Heart left ventricle (tissue), 13 donors: ENCODE results near the gene DCT.

Experiments
- POLR2A ChIP-seq, 2 donors: fragments of 450-650 bp; IDR thresholded peaks; one replicate each; pipeline ENCODE4 v1.6.1; 2017; ENCODE audit warnings: antibody characterized with exemption in 2 of 2, mild to moderate bottlenecking in 2 of 2, moderate library complexity in 2 of 2
- TF ChIP-seq, protein P1 (sequence below), 12 donors: fragments of 200-600 bp; sonication (generic) in 4 of 12; IDR thresholded peaks; one replicate each; pipeline versions ENCODE4 v1.5.0 to v1.8.0; 2018 to 2022; ENCODE audit warnings: antibody characterized with exemption in 12 of 12, mild to moderate bottlenecking in 5 of 12
- donor health status: ischemic (EF 13 %, LVEDD 7.1; RV severe dilation, severe dysfunction).
- donor health status: DM: no; HTN: yes; CAD: no.
- donor health status: DM: no; HTN: no; CAD: no.
- donor health status: ischemic (EF 25% LVEDD 6.9; RV normal size, moderate dysfunction).
- donor health status: ischemic (EF 25% LVEDD 5.7; RV mildly dilated, moderate dysfunction).
- donor health status: ischemic (EF 35%, LVEDD 5.7; RV mildly dilated, moderate dysfunction).
- donor health status: nonischemic (EF 11% LVEDD 7.7; RV severe dilation, severe dysfunction).
- donor health status: DM: yes; HTN: yes; CAD: no.
- donor health status: PGD.
- donor health status: ischemic (EF 29% LVEDD 5.4; RV normal size, mild dysfunction).
- donor health status: nonischemic (EF 23%, LVEDD 6.1; RV moderate dilation, normal function).

DNA sequence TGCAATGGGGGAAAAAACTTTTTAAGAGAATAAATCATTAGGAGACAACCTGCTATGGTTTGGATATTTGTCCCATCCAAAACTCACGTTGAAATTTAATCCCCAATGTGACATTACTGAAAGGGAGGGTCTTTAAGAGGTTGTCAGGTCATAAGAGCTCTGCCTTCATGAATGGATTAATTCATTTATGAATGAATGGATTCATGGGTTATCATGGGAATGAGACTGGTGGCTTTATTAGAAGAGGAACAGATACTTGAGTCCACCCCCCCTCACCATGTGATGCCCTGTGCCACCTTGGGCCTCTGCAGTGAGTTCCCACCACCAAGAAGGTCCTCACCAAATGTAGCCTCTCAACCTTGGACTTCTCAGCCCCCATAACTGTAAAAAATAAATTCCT is 37.0 kb upstream of the DCT start:
- TF ChIP-seq, protein P1, sequence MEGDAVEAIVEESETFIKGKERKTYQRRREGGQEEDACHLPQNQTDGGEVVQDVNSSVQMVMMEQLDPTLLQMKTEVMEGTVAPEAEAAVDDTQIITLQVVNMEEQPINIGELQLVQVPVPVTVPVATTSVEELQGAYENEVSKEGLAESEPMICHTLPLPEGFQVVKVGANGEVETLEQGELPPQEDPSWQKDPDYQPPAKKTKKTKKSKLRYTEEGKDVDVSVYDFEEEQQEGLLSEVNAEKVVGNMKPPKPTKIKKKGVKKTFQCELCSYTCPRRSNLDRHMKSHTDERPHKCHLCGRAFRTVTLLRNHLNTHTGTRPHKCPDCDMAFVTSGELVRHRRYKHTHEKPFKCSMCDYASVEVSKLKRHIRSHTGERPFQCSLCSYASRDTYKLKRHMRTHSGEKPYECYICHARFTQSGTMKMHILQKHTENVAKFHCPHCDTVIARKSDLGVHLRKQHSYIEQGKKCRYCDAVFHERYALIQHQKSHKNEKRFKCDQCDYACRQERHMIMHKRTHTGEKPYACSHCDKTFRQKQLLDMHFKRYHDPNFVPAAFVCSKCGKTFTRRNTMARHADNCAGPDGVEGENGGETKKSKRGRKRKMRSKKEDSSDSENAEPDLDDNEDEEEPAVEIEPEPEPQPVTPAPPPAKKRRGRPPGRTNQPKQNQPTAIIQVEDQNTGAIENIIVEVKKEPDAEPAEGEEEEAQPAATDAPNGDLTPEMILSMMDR (IDR thresholded peaks at IDR 0.05), result no peak
- TF ChIP-seq POLR2A (IDR thresholded peaks at IDR 0.05), result no peak
